WTC11 (cell line): ENCODE results near the gene TEAD1.

Source experiments
- ATF6 ChIP-seq: sonication (generic); formaldehyde crosslinking; IDR thresholded peaks from 2 replicates; pipeline ENCODE4 v1.8.1; 2023; ENCODE audit warnings: mild to moderate bottlenecking, missing genetic modification reagents
- CREB1 ChIP-seq: sonication (generic); formaldehyde crosslinking; IDR thresholded peaks from 2 replicates; pipeline ENCODE4 v1.8.0; 2023; ENCODE audit warnings: mild to moderate bottlenecking, missing genetic modification reagents
- CTCF ChIP-seq: fragments of 200-600 bp; IDR thresholded peaks from 2 replicates; pipeline ENCODE4 v1.8.0; 2022; ENCODE audit warnings: antibody characterized with exemption
- GRHL2 ChIP-seq: fragments of 250-450 bp; sonication (Bioruptor Pico); IDR thresholded peaks from 2 replicates; pipeline ENCODE4 v1.8.0; 2022; ENCODE audit warnings: mild to moderate bottlenecking, moderate library complexity; ENCODE audit not compliant: insufficient replicate concordance, severe bottlenecking
- IRF2 ChIP-seq: sonication (generic); formaldehyde crosslinking; IDR thresholded peaks from 2 replicates; pipeline ENCODE4 v1.8.0; 2022; ENCODE audit warnings: low read depth, missing genetic modification reagents, borderline replicate concordance
- SMAD4 ChIP-seq: sonication (generic); formaldehyde crosslinking; IDR thresholded peaks from 2 replicates; pipeline ENCODE4 v1.8.0; 2022; ENCODE audit warnings: mild to moderate bottlenecking, missing genetic modification reagents
- USF1 ChIP-seq: sonication (generic); formaldehyde crosslinking; IDR thresholded peaks from 2 replicates; pipeline ENCODE4 v1.8.0; 2022; ENCODE audit warnings: mild to moderate bottlenecking, missing genetic modification reagents
- ZNF138 ChIP-seq: sonication (generic); formaldehyde crosslinking; conservative IDR thresholded peaks from 2 replicates; pipeline ENCODE4 v1.8.1; 2022; ENCODE audit warnings: mild to moderate bottlenecking, moderate library complexity, missing genetic modification reagents
- ZNF416 ChIP-seq: fragments of 250-450 bp; sonication (Bioruptor Pico); IDR thresholded peaks from 2 replicates; pipeline ENCODE4 v1.9.0; 2021; ENCODE audit warnings: mild to moderate bottlenecking, inconsistent platforms

- TF ChIP-seq IRF2 (no peak), USF1 (CRISPR knock-in tag) (no peak), CTCF (no peak), SMAD4 (no peak), ATF6 (CRISPR knock-in tag) (no peak), GRHL2 (no peak), CREB1 (CRISPR knock-in tag) (no peak), ZNF138 (CRISPR knock-in tag) (no peak), ZNF416 (CRISPR knock-in tag) (no peak)
Measured at GRCh38 chr11:12629601-12630313, 44.5 kb upstream of the TEAD1 start.
